Small intestine (tissue), 7 donors: Measurements from ENCODE around the gene PPIL6. TPM values are rescaled to one million over a fixed set of nuclear protein-coding genes. Genes with fewer than 3 reads are reported as not detected.

Experiments used
- DNase-seq, 2 donors: peaks; one replicate each; pipeline versions ENCODE4 v3.0.0 to v3.0.0-alpha.2; 2013
- FAIRE-seq: peaks from 2 replicates; lab custom pipeline; 2012; peaks lifted over from hg19 to GRCh38; lab: Jason Lieb, UNC
- H3K27ac ChIP-seq, 3 donors: one replicate each; pipeline ENCODE4 v1.5.1; 2013; ENCODE audit warnings: low read length in 2 of 3, mild to moderate bottlenecking in 2 of 3, control low read depth in 1 of 3, inconsistent platforms in 1 of 3, low read depth in 1 of 3, moderate library complexity in 1 of 3
- H3K27me3 ChIP-seq, 3 donors: one replicate each; pipeline ENCODE4 v1.6.1; 2013; ENCODE audit warnings: low read length in 3 of 3, inconsistent platforms in 1 of 3; ENCODE audit not compliant: control insufficient read depth in 3 of 3, insufficient read depth in 3 of 3
- H3K36me3 ChIP-seq, 3 donors: one replicate each; pipeline ENCODE4 v1.6.1; 2013; ENCODE audit warnings: low read length in 3 of 3, inconsistent platforms in 1 of 3, low read depth in 1 of 3, mild to moderate bottlenecking in 1 of 3, moderate library complexity in 1 of 3; ENCODE audit not compliant: control insufficient read depth in 3 of 3, insufficient read depth in 2 of 3
- H3K4me1 ChIP-seq, 3 donors: one replicate each; pipeline ENCODE4 v1.6.1; 2013; ENCODE audit warnings: low read length in 2 of 3, inconsistent platforms in 1 of 3, low read depth in 1 of 3, mild to moderate bottlenecking in 1 of 3, moderate library complexity in 1 of 3; ENCODE audit not compliant: control insufficient read depth in 3 of 3, insufficient read depth in 2 of 3
- H3K4me3 ChIP-seq, 3 donors: one replicate each; pipeline ENCODE4 v1.5.1; 2013; ENCODE audit warnings: low read length in 3 of 3, control low read depth in 1 of 3, inconsistent platforms in 1 of 3, low read depth in 1 of 3, mild to moderate bottlenecking in 1 of 3, moderate library complexity in 1 of 3
- H3K9me3 ChIP-seq, 2 donors: one replicate each; pipeline ENCODE4 v1.6.1; 2013; ENCODE audit warnings: low read depth in 1 of 2, low read length in 1 of 2; ENCODE audit not compliant: control insufficient read depth in 2 of 2, insufficient read depth in 1 of 2
- WGBS, 3 donors: extraction: QIAGEN DNeasy Blood & Tissue Kit; methylation state at CpG; one replicate each; pipeline ENCODE4 v1.1.7; 2013; 5-methylcytosine and 5-hydroxymethylcytosine counted together
- polyA plus RNA-seq, 4 donors: library from polyadenylated mRNA; stranded (reverse) in 3 of 4; unstranded in 1 of 4; fragments of 200-250 nt in 3 of 4; fragments of 120-200 nt in 1 of 4; gene quantifications; one replicate each; pipeline versions ENCODE4 v1.2.1 to v1.2.3, GENCODE V29; 2013
- donor health status: healthy with polysubstance abuse.
- donor health status: control.
- donor health status: control.
- donor health status: Bipolar disorder and iron deficiency.
- donor health status: healthy.

Gene PPIL6
- polyA plus RNA-seq, 4 donors = 0.22 to 4.8 (median 0.76) TPM; not detected in 1

DNA sequence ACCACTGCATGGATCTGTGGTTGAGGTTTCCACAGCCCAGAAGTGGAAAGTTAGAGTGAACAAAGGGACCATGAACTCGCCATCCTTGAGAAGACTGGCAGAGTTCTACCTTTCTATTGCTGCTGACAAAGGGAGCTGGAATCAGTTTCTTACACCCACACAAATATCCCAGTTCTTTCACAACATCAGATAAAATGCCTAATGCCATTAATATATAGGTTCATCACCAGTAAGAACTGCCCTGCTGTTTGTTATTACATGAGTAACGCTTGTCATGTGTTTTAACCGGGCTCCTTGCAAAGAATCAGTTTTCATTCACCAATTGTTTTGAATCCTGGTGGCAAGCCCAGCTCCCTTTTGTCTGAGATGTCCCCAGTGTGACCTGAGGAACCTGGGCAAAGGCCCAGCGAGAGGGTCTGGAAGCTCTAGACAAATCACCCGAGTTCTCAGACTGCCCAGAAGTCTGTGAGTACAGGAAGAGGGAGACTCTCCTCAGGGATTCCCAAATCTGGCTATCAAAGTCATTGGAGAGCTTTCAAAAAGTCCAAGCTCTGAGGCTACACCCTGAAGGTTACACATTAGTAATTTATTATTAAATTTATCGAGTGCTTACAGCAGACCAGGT, 50.7 kb downstream of the PPIL6 start:
- no peaks in the 10 kb centered on the region for H3K9me3 ChIP-seq
- peaks cover 0 to 11% (median 2%) of the 10 kb centered on the region in 3 donors for H3K4me1 ChIP-seq
- H3K4me3 ChIP-seq = no peak overlapping the region
- no peak for FAIRE-seq
- no peaks in the 10 kb centered on the region for H3K36me3 ChIP-seq
- WGBS, 3 donors = 69 to 87% (median 78%) methylated on average over 6 of the region's 6 CpGs
- no peak overlapping the region for H3K27ac ChIP-seq
- no peak for DNase-seq
- H3K27me3 ChIP-seq = no peaks in the 10 kb centered on the region

DNA sequence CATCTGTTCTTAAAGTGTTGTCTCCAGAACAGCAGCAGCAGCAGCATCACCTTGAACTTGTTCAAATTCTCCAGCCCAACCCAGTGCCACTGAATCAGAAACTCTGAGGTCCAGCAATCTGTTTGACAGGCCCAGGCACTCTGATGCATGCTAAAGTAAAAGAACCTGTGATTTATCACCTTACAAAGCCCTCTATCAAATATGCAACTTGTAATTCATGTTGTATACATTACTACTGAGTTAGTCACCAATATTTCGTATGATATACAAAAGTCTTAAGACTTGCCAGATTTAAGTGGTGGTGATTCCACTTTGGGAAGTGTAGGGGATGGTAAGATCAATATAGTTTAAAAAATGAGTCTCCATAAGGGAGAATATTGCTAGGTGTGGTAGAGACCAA, 52.2 kb downstream of the PPIL6 start:
- FAIRE-seq = no peak

DNA sequence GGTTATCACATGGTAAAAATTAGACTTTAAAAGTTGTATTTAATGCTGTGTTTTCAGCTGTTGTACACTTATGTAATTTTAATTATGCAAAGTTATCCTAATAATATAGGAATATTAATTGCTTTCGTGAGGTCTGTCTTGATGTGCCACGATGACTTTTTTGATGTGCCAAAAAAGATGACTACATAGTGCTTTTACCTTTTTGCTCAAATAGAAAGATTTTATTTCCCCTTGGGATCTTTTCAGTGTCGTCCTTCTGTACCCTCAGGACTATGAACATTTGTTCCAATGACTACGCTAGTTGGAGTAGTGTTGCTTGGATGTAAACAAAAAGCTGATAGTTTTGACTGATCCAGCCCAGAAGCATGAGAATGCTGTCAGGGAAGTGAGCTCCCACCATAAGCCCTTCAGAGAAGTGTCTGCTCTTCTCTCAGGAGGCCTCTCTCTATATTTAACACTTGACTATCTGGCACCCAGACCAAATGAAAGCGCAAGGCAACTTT, 56.9 kb downstream of the PPIL6 start:
- DNase-seq (peak in 1 of 2 donors; percentile 20), FAIRE-seq (no peak)
- Histone ChIP-seq H3K36me3 (peaks cover 0 to 1% (median 0%) of the 10 kb centered on the region in 3 donors), H3K27me3 (no peaks in the 10 kb centered on the region), H3K4me1 (peaks cover 0 to 25% (median 12%) of the 10 kb centered on the region in 3 donors), H3K4me3 (peak overlapping the region in 2 of 3 donors; percentile 2 to 90), H3K27ac (peak overlapping the region; percentile 88 to 100 (median 99)), H3K9me3 (no peaks in the 10 kb centered on the region)
- 1 to 11% (median 9%) methylated on average over 5 of the region's 5 CpGs for WGBS, 3 donors

More for the DNA sequence above, 52.2 kb downstream of the PPIL6 start:
- no peaks in the 10 kb centered on the region for H3K36me3 ChIP-seq
- H3K4me3 ChIP-seq = no peak overlapping the region
- H3K4me1 ChIP-seq = peaks cover 0 to 24% (median 5%) of the 10 kb centered on the region in 3 donors
- no peaks in the 10 kb centered on the region for H3K9me3 ChIP-seq
- WGBS, 3 donors = 76 to 86% (median 82%) methylated on average over 1 of the region's 1 CpG
- no peak overlapping the region for H3K27ac ChIP-seq
- no peak for DNase-seq
- H3K27me3 ChIP-seq = no peaks in the 10 kb centered on the region

DNA sequence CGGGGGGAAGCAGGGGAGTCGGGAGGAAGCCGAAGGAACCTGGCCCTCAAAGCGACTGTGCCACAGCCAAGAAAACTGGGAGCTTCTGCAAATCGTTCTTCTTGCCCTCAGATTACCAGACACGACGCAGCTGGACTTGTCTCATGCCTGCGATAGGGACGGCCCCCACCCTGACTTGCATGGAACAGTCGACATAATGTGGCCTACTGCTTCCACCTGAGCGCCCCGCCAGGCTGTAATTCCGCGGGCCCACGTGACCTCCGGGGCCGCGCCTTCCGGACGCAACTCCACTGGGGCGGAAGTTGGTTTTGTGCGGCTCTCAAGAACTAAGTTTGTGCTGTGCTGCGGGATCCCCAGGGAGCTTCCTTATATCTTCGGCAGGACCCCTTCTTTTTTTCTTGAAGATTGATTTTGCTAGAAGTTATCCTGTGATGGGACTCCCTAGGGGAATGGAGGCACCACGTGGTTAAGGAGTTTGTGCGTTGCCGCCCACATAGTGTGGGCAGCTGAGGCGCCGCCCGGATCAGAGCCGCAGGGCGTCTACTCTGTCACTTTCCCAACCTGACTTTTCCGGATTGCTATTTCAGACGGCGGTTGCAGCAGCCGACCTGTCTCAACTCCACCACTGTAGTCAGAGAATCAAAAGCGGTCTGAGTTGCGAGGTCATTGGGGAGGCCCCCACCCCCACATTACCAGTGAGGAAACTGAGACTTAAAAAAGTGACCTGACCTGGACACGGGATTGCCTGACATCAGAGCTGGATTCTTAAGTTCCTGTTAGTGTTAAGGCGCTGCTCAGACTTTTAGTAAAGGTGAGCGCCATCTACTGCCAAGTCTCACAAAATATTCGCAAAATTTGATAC, 57.6 kb downstream of the PPIL6 start:
- Histone ChIP-seq H3K27me3 (no peaks in the 10 kb centered on the region), H3K4me1 (peaks cover 2 to 28% (median 12%) of the 10 kb centered on the region in 3 donors), H3K27ac (peak overlapping the region; percentile 97 to 100 (median 99)), H3K36me3 (peaks cover 0 to 3% (median 2%) of the 10 kb centered on the region in 3 donors), H3K9me3 (no peaks in the 10 kb centered on the region), H3K4me3 (peak overlapping the region; percentile 79 to 96 (median 90))
- 0% methylated on average over 42 of the region's 42 CpGs for WGBS, 3 donors
- FAIRE-seq (peak; percentile 10), DNase-seq (peak; percentile 96 to 98)

DNA sequence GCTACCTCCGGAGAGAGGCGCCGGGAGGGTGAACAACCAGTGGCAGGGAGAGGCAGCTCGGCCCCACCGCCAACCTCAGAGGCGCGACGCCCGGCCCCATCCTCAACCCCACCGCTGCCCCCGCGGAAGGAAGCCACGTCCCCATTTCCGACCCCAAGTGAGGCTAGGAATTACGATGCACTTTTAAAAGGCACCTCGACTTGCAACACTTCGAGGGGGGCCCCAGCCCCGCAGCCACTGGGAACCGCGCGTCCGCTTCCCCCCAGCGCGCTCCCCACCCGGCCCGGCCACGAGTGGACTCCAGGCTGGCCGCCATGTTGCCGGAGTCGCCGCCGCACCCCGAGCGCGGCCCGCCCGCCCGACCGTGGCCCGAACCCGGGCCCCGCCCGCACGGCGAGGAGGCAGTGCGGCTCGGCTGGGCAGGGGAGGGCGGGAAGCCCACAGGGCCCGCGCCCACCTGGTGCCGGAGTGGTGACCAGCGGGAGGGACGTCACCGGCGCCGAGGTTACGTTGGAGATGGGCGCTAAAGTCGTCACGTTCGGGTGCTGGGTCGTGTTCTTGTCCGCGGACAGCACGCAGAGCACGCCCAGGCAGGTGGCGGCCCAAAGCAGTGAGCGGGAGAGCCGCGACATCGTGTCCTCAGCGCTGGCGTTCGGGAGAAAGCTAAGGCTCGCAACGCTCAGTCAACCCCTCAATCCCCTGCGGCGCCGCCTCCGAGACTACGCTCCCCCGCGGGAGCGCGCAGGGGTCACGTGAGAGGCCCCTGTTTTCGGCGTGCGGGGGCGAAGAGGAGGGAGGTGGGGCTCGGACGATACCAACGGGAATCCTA, 58.5 kb downstream of the PPIL6 start, which contains the start of gene CD164:
Gene CD164 (minus strand): TSS at position 721 of the 829 bp plus-strand sequence. CDS start 89 bp downstream, at position 632.
- DNase-seq = peak; percentile 96 to 99
- no peaks in the 10 kb centered on the region for H3K27me3 ChIP-seq
- peaks cover 0 to 5% (median 3%) of the 10 kb centered on the region in 3 donors for H3K36me3 ChIP-seq
- no peak for FAIRE-seq
- peak within 1 kb of the TSS; percentile 97 to 100 (median 99) for H3K27ac ChIP-seq
- H3K4me3 ChIP-seq = peak within 1 kb of the TSS; percentile 79 to 96 (median 90)
- WGBS, 3 donors = 0 to 1% (median 1%) methylated on average over 80 to 93 of the region's 93 CpGs
- peaks cover 2 to 28% (median 12%) of the 10 kb centered on the region in 3 donors for H3K4me1 ChIP-seq
- H3K9me3 ChIP-seq = no peaks in the 10 kb centered on the region

DNA sequence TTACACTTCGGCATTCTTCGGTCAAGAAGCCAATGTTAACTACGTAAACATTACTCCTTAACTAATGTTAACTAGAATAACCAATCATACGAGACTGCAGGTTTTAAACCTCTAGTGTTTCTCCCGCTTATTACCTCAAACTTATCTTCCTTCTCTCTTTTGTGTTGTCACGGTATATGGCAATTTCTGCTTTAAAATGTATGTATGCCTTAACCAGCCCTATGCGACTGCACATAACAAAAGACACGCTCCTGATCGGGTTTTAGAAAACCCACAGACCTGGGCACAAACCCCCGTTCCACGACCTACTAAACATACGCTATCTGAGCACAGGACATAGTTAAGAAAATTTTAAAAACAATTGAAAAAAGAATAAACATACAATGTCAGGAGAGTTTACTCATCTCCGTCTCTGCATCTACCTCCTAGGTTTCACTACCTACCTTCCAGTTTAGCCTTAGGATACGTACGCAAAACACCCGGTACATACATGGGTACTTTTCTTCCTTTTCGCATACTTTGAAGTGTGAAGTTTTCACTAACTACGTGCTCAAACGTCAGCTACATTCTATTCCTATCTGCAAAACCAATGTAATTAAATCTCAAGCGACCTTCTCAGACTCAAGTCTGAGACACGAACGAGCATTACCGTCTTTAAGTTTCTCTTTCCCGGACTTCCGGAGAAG, 59.2 kb downstream of the PPIL6 start:
- Histone ChIP-seq H3K4me1 (peaks cover 2 to 28% (median 12%) of the 10 kb centered on the region in 3 donors), H3K27me3 (no peaks in the 10 kb centered on the region), H3K27ac (peak overlapping the region; percentile 97 to 100 (median 99)), H3K9me3 (no peaks in the 10 kb centered on the region), H3K36me3 (peaks cover 2 to 6% (median 6%) of the 10 kb centered on the region in 3 donors), H3K4me3 (peak overlapping the region; percentile 79 to 96 (median 90))
- peak in 1 of 2 donors; percentile 64 for DNase-seq
- 0% methylated on average over 25 of the region's 25 CpGs for WGBS, 3 donors
- FAIRE-seq = no peak

DNA sequence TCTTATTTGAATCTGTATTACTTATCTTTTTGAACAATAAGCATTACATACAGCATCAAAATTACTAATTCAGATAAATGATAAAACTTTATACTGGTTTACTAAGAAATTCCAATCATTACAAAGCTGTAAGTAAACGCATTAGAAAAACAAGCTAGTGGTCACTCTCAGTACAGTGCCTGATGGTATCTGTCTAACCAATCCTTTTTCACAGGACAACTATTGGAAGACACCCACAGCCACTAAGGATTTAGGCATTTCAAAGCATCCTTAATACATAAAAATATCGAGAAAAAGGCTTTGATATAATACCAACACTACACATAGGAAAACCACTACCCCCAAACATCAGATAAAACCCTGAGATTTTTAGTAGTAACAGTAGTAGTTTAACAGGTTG, 60.7 kb downstream of the PPIL6 start:
- 8 to 24% (median 11%) methylated on average over 2 of the region's 2 CpGs for WGBS, 3 donors
- H3K9me3 ChIP-seq = no peaks in the 10 kb centered on the region
- H3K36me3 ChIP-seq = peaks cover 3 to 13% (median 12%) of the 10 kb centered on the region in 3 donors
- FAIRE-seq (no peak), DNase-seq (no peak)
- no peaks in the 10 kb centered on the region for H3K27me3 ChIP-seq
- H3K4me1 ChIP-seq = peaks cover 2 to 20% (median 9%) of the 10 kb centered on the region in 3 donors
- H3K27ac ChIP-seq = peak overlapping the region in 1 of 3 donors; percentile 99
- peak overlapping the region in 2 of 3 donors; percentile 90 to 96 for H3K4me3 ChIP-seq
